ENCODE data around the gene CLCN4. TPM values are rescaled to one million over a fixed set of nuclear protein-coding genes. Genes with fewer than 3 reads are reported as not detected.
A peak's percentile ranks its signal among the peaks of the same experiment; 100 is the strongest.

Gene CLCN4
- total and polyA plus RNA-seq, 10 of the 15 experiments (the other 5 are each of a cell fraction or from before 2014, with no cell fraction given), result 0.90 to 6.9 (median 2.9) TPM

DNA sequence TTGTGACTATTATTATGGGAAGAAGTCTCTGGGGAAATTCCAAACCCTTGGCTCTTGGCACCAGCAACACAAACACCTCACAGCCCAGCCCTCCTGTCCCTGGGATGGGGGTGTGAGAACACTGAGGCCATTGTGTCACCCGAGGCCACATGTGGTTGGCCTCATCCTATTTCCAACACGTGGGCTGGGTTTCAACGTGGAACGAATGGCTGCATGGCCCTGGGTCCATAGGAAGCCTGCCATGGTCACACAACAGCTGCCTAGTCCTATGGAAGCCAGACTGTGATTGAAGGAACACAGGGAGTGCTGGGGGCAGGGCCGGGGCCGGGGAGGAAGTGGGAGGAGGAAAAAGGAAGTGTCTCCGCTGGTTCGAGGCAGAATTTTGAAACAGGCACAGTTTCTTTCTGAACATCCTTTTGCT is 10.0 kb downstream of the CLCN4 start (continued):
- TF ChIP-seq, protein P1, sequence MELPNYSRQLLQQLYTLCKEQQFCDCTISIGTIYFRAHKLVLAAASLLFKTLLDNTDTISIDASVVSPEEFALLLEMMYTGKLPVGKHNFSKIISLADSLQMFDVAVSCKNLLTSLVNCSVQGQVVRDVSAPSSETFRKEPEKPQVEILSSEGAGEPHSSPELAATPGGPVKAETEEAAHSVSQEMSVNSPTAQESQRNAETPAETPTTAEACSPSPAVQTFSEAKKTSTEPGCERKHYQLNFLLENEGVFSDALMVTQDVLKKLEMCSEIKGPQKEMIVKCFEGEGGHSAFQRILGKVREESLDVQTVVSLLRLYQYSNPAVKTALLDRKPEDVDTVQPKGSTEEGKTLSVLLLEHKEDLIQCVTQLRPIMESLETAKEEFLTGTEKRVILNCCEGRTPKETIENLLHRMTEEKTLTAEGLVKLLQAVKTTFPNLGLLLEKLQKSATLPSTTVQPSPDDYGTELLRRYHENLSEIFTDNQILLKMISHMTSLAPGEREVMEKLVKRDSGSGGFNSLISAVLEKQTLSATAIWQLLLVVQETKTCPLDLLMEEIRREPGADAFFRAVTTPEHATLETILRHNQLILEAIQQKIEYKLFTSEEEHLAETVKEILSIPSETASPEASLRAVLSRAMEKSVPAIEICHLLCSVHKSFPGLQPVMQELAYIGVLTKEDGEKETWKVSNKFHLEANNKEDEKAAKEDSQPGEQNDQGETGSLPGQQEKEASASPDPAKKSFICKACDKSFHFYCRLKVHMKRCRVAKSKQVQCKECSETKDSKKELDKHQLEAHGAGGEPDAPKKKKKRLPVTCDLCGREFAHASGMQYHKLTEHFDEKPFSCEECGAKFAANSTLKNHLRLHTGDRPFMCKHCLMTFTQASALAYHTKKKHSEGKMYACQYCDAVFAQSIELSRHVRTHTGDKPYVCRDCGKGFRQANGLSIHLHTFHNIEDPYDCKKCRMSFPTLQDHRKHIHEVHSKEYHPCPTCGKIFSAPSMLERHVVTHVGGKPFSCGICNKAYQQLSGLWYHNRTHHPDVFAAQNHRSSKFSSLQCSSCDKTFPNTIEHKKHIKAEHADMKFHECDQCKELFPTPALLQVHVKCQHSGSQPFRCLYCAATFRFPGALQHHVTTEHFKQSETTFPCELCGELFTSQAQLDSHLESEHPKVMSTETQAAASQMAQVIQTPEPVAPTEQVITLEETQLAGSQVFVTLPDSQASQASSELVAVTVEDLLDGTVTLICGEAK (IDR thresholded peaks at IDR 0.05; ENCODE audit: borderline replicate concordance), result no peak
- TF ChIP-seq POLR2AphosphoS2 (IDR thresholded peaks at IDR 0.05; ENCODE audit: low read depth, low read length), result no peak
- no peak for TF ChIP-seq RAD21 (IDR thresholded peaks at IDR 0.05; ENCODE audit: insufficient read depth, low read depth, low read length)
- TF ChIP-seq HDGF (IDR thresholded peaks at IDR 0.05), result no peak
- TF ChIP-seq BHLHE40 (IDR thresholded peaks at IDR 0.05; ENCODE audit: borderline replicate concordance in 1 of 2, low read depth in 2 of 2, low read length in 1 of 2), result no peak
- TF ChIP-seq MYB (IDR thresholded peaks at IDR 0.05; ENCODE audit: borderline replicate concordance, low read depth, low read length), result no peak
- TF ChIP-seq SIN3A (IDR thresholded peaks at IDR 0.05; ENCODE audit: low read depth, low read length), result no peak
- peak in 1 of 2 experiments; percentile 86; a peak in 2 of 4 replicates for TF ChIP-seq ETV6 (conservative IDR thresholded peaks at IDR 0.05 in 1 of 2, IDR thresholded peaks at IDR 0.05 in 1 of 2; ENCODE audit: borderline replicate concordance in 1 of 2, low read depth in 1 of 2)
- no peak for TF ChIP-seq CBX3 (IDR thresholded peaks at IDR 0.05; ENCODE audit: borderline replicate concordance, low read depth)
- TF ChIP-seq, protein P2, sequence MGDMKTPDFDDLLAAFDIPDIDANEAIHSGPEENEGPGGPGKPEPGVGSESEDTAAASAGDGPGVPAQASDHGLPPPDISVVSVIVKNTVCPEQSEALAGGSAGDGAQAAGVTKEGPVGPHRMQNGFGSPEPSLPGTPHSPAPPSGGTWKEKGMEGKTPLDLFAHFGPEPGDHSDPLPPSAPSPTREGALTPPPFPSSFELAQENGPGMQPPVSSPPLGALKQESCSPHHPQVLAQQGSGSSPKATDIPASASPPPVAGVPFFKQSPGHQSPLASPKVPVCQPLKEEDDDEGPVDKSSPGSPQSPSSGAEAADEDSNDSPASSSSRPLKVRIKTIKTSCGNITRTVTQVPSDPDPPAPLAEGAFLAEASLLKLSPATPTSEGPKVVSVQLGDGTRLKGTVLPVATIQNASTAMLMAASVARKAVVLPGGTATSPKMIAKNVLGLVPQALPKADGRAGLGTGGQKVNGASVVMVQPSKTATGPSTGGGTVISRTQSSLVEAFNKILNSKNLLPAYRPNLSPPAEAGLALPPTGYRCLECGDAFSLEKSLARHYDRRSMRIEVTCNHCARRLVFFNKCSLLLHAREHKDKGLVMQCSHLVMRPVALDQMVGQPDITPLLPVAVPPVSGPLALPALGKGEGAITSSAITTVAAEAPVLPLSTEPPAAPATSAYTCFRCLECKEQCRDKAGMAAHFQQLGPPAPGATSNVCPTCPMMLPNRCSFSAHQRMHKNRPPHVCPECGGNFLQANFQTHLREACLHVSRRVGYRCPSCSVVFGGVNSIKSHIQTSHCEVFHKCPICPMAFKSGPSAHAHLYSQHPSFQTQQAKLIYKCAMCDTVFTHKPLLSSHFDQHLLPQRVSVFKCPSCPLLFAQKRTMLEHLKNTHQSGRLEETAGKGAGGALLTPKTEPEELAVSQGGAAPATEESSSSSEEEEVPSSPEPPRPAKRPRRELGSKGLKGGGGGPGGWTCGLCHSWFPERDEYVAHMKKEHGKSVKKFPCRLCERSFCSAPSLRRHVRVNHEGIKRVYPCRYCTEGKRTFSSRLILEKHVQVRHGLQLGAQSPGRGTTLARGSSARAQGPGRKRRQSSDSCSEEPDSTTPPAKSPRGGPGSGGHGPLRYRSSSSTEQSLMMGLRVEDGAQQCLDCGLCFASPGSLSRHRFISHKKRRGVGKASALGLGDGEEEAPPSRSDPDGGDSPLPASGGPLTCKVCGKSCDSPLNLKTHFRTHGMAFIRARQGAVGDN (IDR thresholded peaks at IDR 0.05), result 0 out of 2 replicates have a peak, but pooled peaks have one; percentile 20
- no peak for TF ChIP-seq NR2C2 (IDR thresholded peaks at IDR 0.05; ENCODE audit: borderline replicate concordance, control insufficient read depth, insufficient read length, low read depth)
- peak; percentile 58; the same call in 1 of the 2 replicates for TF ChIP-seq EED (IDR thresholded peaks at IDR 0.05; ENCODE audit: low read depth)
- TF ChIP-seq SUPT20H (IDR thresholded peaks at IDR 0.05; ENCODE audit: borderline replicate concordance, control insufficient read depth, low read depth, low read length), result no peak
- TF ChIP-seq CBX5 (IDR thresholded peaks at IDR 0.05; ENCODE audit: low read depth), result no peak
- TF ChIP-seq NFXL1 (IDR thresholded peaks at IDR 0.05; ENCODE audit: borderline replicate concordance), result no peak
- TF ChIP-seq, protein P3, sequence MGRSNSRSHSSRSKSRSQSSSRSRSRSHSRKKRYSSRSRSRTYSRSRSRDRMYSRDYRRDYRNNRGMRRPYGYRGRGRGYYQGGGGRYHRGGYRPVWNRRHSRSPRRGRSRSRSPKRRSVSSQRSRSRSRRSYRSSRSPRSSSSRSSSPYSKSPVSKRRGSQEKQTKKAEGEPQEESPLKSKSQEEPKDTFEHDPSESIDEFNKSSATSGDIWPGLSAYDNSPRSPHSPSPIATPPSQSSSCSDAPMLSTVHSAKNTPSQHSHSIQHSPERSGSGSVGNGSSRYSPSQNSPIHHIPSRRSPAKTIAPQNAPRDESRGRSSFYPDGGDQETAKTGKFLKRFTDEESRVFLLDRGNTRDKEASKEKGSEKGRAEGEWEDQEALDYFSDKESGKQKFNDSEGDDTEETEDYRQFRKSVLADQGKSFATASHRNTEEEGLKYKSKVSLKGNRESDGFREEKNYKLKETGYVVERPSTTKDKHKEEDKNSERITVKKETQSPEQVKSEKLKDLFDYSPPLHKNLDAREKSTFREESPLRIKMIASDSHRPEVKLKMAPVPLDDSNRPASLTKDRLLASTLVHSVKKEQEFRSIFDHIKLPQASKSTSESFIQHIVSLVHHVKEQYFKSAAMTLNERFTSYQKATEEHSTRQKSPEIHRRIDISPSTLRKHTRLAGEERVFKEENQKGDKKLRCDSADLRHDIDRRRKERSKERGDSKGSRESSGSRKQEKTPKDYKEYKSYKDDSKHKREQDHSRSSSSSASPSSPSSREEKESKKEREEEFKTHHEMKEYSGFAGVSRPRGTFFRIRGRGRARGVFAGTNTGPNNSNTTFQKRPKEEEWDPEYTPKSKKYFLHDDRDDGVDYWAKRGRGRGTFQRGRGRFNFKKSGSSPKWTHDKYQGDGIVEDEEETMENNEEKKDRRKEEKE (IDR thresholded peaks at IDR 0.05), result no peak

Data from GM12878 (cell line).